OCI-LY3 (cell line): ENCODE measurements around the gene DNPEP.

Source experiments
- H2AFZ ChIP-seq: fragments of 200-600, 300-600 bp; shearing (Covaris generic); 2 replicates; pipeline ENCODE4 v1.6.0; 2014; ENCODE audit warnings: antibody characterized with exemption, low read depth, low read length
- H3K27ac ChIP-seq: fragments of 200-600, 300-600 bp; sonication (generic); 2 replicates; pipeline ENCODE4 v1.5.1; 2014; ENCODE audit warnings: mild to moderate bottlenecking, low read length, moderate library complexity, mixed read lengths
- H3K27me3 ChIP-seq: fragments of 200-600, 300-600 bp; sonication (generic); 2 replicates; pipeline ENCODE4 v1.6.1; 2014; ENCODE audit warnings: low read depth, low read length, mixed read lengths
- H3K36me3 ChIP-seq: fragments of 200-600, 300-600 bp; sonication (generic); replicated peaks from 2 replicates; pipeline ENCODE3; 2014; ENCODE audit warnings: low read depth, low read length, mixed read lengths
- H3K4me1 ChIP-seq: fragments of 300-600, 200-600 bp; sonication (generic); 2 replicates; pipeline ENCODE4 v1.6.1; 2014; ENCODE audit warnings: low read length, mixed read lengths
- H3K4me2 ChIP-seq: fragments of 200-600, 300-600 bp; sonication (generic); 2 replicates; pipeline ENCODE4 v1.6.1; 2014; ENCODE audit warnings: low read length, mixed read lengths
- H3K4me3 ChIP-seq: fragments of 300-600, 200-600 bp; sonication (generic); 2 replicates; pipeline ENCODE4 v1.5.1; 2014; ENCODE audit warnings: antibody characterized with exemption, mild to moderate bottlenecking, low read length, moderate library complexity
- H3K79me2 ChIP-seq: fragments of 300-600, 200-600 bp; shearing (Covaris generic); 2 replicates; pipeline ENCODE4 v1.6.1; 2014; ENCODE audit warnings: mild to moderate bottlenecking, low read length, mixed read lengths
- H3K9ac ChIP-seq: fragments of 300-600, 200-600 bp; shearing (Covaris generic); 2 replicates; pipeline ENCODE4 v1.6.0; 2014; ENCODE audit warnings: mild to moderate bottlenecking, low read length, moderate library complexity
- H3K9me3 ChIP-seq: fragments of 200-600, 300-600 bp; shearing (Covaris generic); 2 replicates; pipeline ENCODE4 v1.6.1; 2014; ENCODE audit warnings: low read length, mixed read lengths; ENCODE audit not compliant: insufficient read depth
- H4K20me1 ChIP-seq: fragments of 200-600, 300-600 bp; sonication (generic); 2 replicates; pipeline ENCODE4 v1.6.1; 2016; ENCODE audit warnings: low read length, mixed read lengths; ENCODE audit not compliant: insufficient read depth
- CTCF ChIP-seq: fragments of 200-600, 300-600 bp; sonication (generic); IDR thresholded peaks from 2 replicates; pipeline ENCODE4 v1.5.1; 2014; ENCODE audit warnings: antibody characterized with exemption, low read length, low read depth
- EZH2phosphoT487 ChIP-seq: fragments of 200-600 bp; shearing (Covaris generic); IDR thresholded peaks from 2 replicates; pipeline ENCODE4 v1.6.1; 2018; ENCODE audit warnings: antibody characterized with exemption, mixed run types, low read depth

The DNPEP gene

GRCh38 chr2:219422952-219423534 lies 35.3 kb upstream of the DNPEP start:
- H2AFZ ChIP-seq: no peak overlapping the region
- H3K79me2 ChIP-seq: no peaks in the 10 kb centered on the region
- no peak overlapping the region for H3K27ac ChIP-seq
- H4K20me1 ChIP-seq: no peaks in the 10 kb centered on the region
- H3K4me1 ChIP-seq: no peaks in the 10 kb centered on the region
- H3K9ac ChIP-seq: no peak overlapping the region
- TF ChIP-seq CTCF (no peak), EZH2phosphoT487 (no peak)
- H3K36me3 ChIP-seq: no peaks in the 10 kb centered on the region
- no peaks in the 10 kb centered on the region for H3K27me3 ChIP-seq
- H3K9me3 ChIP-seq: no peaks in the 10 kb centered on the region
- H3K4me2 ChIP-seq: no peak overlapping the region
- no peak overlapping the region for H3K4me3 ChIP-seq

- Histone ChIP-seq H3K4me2 (no peak overlapping the region), H3K9me3 (no peaks in the 10 kb centered on the region), H2AFZ (no peak overlapping the region), H3K9ac (no peak overlapping the region), H3K36me3 (no peaks in the 10 kb centered on the region), H3K4me3 (no peak overlapping the region), H3K4me1 (no peaks in the 10 kb centered on the region), H3K27me3 (no peaks in the 10 kb centered on the region), H3K79me2 (no peaks in the 10 kb centered on the region), H3K27ac (no peak overlapping the region), H4K20me1 (no peaks in the 10 kb centered on the region)
- no peak for TF ChIP-seq CTCF
- TF ChIP-seq EZH2phosphoT487: no peak
Measured at GRCh38 chr2:219421323-219421722, 33.6 kb upstream of the DNPEP start.

GRCh38 chr2:219420687-219421086 lies 33.0 kb upstream of the DNPEP start:
- Histone ChIP-seq H3K79me2 (no peaks in the 10 kb centered on the region), H3K27ac (no peak overlapping the region), H3K9me3 (no peaks in the 10 kb centered on the region), H3K36me3 (no peaks in the 10 kb centered on the region), H4K20me1 (no peaks in the 10 kb centered on the region), H3K9ac (no peak overlapping the region), H3K27me3 (no peaks in the 10 kb centered on the region), H3K4me1 (no peaks in the 10 kb centered on the region), H3K4me2 (no peak overlapping the region), H2AFZ (no peak overlapping the region), H3K4me3 (no peak overlapping the region)
- TF ChIP-seq CTCF (no peak), EZH2phosphoT487 (no peak)

GRCh38 chr2:219419331-219420197 lies 31.9 kb upstream of the DNPEP start:
- no peak overlapping the region for H2AFZ ChIP-seq
- no peak overlapping the region for H3K27ac ChIP-seq
- H3K9ac ChIP-seq: no peak overlapping the region
- TF ChIP-seq EZH2phosphoT487: no peak
- no peak for TF ChIP-seq CTCF
- no peaks in the 10 kb centered on the region for H3K9me3 ChIP-seq
- no peak overlapping the region for H3K4me3 ChIP-seq
- no peaks in the 10 kb centered on the region for H3K36me3 ChIP-seq
- H3K79me2 ChIP-seq: no peaks in the 10 kb centered on the region
- H3K27me3 ChIP-seq: no peaks in the 10 kb centered on the region
- no peaks in the 10 kb centered on the region for H3K4me1 ChIP-seq
- no peaks in the 10 kb centered on the region for H4K20me1 ChIP-seq
- no peak overlapping the region for H3K4me2 ChIP-seq
